Stimulated activated CD8-positive, alpha-beta memory T cell treated with anti-CD3 and anti-CD28 coated beads, Interleukin-15, amount 100 ng/mL, for 24 hours (primary cell): ENCODE results near the gene PTPN1.
"Not testable (repeated sequence)": the region's sequence is repeated elsewhere in the genome, so short reads cannot be mapped to it uniquely, and the experiment has no call there.

Experiments
- DNase-seq: peaks from one replicate; pipeline ENCODE4 v3.0.0-alpha.2; 2020; ENCODE audit warnings: low read depth

PTPN1 gene

GRCh38 chr20:50532221-50532620 lies 22.0 kb downstream of the PTPN1 start:
- no peak for DNase-seq

GRCh38 chr20:50533061-50533460 lies 22.9 kb downstream of the PTPN1 start:
- no peak for DNase-seq

- no peak for DNase-seq
Measured at GRCh38 chr20:50533464-50533863, 23.3 kb downstream of the PTPN1 start.

- no peak for DNase-seq
Measured at GRCh38 chr20:50534567-50534966, 24.4 kb downstream of the PTPN1 start.

- DNase-seq = no peak
Measured at GRCh38 chr20:50535162-50535561, 25.0 kb downstream of the PTPN1 start.

- DNase-seq = no peak
Measured at GRCh38 chr20:50536333-50536732, 26.1 kb downstream of the PTPN1 start.

- no peak for DNase-seq
Measured at GRCh38 chr20:50537546-50538201, 27.5 kb downstream of the PTPN1 start.

GRCh38 chr20:50538276-50538675 lies 28.1 kb downstream of the PTPN1 start:
- no peak for DNase-seq

GRCh38 chr20:50539798-50540197 lies 29.6 kb downstream of the PTPN1 start:
- not testable (repeated sequence) for DNase-seq

- DNase-seq = no peak
Measured at GRCh38 chr20:50540620-50541605, 30.7 kb downstream of the PTPN1 start.

- no peak for DNase-seq
Measured at GRCh38 chr20:50541606-50542041, 31.4 kb downstream of the PTPN1 start.

- no peak for DNase-seq
Measured at GRCh38 chr20:50543326-50543725, 33.1 kb downstream of the PTPN1 start.

- no peak for DNase-seq
Measured at GRCh38 chr20:50545126-50545525, 34.9 kb downstream of the PTPN1 start.

- no peak for DNase-seq
Measured at GRCh38 chr20:50546729-50547314, 36.6 kb downstream of the PTPN1 start.

- no peak for DNase-seq
Measured at GRCh38 chr20:50547964-50548363, 37.8 kb downstream of the PTPN1 start.

- DNase-seq = no peak
Measured at GRCh38 chr20:50548396-50548795, 38.2 kb downstream of the PTPN1 start.

- DNase-seq = no peak
Measured at GRCh38 chr20:50550531-50550930, 40.3 kb downstream of the PTPN1 start.

- DNase-seq = no peak
Measured at GRCh38 chr20:50551288-50551687, 41.1 kb downstream of the PTPN1 start.

GRCh38 chr20:50552979-50553378 lies 42.8 kb downstream of the PTPN1 start:
- no peak for DNase-seq

GRCh38 chr20:50554694-50555579 lies 44.8 kb downstream of the PTPN1 start:
- DNase-seq = no peak

GRCh38 chr20:50555662-50556061 lies 45.5 kb downstream of the PTPN1 start:
- no peak for DNase-seq
